M059J (cell line): ENCODE data around the gene UGT2B28. TPM values are rescaled to one million over a fixed set of nuclear protein-coding genes. Genes with fewer than 3 reads are reported as not detected.
"Not testable (repeated sequence)": the region's sequence is repeated elsewhere in the genome, so short reads cannot be mapped to it uniquely, and the experiment has no call there.

Experiments used
- DNase-seq: peaks from one replicate; pipeline ENCODE4 v3.0.0-alpha.2; 2012; ENCODE audit warnings: low read depth
- total RNA-seq: library from RNA; depleted of rRNA; stranded (reverse); fragments of >200 nt; shearing (Covaris generic); gene quantifications from 2 replicates; pipeline ENCODE4 v1.2.3, GENCODE V29; 2014; rRNA removed

Gene UGT2B28
- total RNA-seq: not detected in 2 replicates

GRCh38 chr4:69280081-69280480 lies at the start of gene UGT2B28:
Gene UGT2B28, plus strand, starts transcription at chr4:69280475. Its CDS starts 26 bp downstream, at chr4:69280501.
- not testable (repeated sequence) for DNase-seq

- DNase-seq: no peak
Measured at GRCh38 chr4:69239092-69239491, 41.2 kb upstream of the UGT2B28 start.

GRCh38 chr4:69239557-69240168 lies 40.6 kb upstream of the UGT2B28 start:
- no peak for DNase-seq

- not testable (repeated sequence) for DNase-seq
Measured at GRCh38 chr4:69240787-69241186, 39.5 kb upstream of the UGT2B28 start.

GRCh38 chr4:69241746-69242145 lies 38.5 kb upstream of the UGT2B28 start:
- not testable (repeated sequence) for DNase-seq

- not testable (repeated sequence) for DNase-seq
Measured at GRCh38 chr4:69242562-69243240, 37.6 kb upstream of the UGT2B28 start.

- DNase-seq: not testable (repeated sequence)
Measured at GRCh38 chr4:69250884-69251283, 29.4 kb upstream of the UGT2B28 start.

- DNase-seq: not testable (repeated sequence)
Measured at GRCh38 chr4:69253147-69253772, 27.0 kb upstream of the UGT2B28 start.

GRCh38 chr4:69268612-69269011 lies 11.7 kb upstream of the UGT2B28 start:
- DNase-seq: not testable (repeated sequence)

GRCh38 chr4:69296356-69296755 lies 16.1 kb downstream of the UGT2B28 start:
- DNase-seq: not testable (repeated sequence)

- not testable (repeated sequence) for DNase-seq
Measured at GRCh38 chr4:69308426-69309033, 28.3 kb downstream of the UGT2B28 start.

- not testable (repeated sequence) for DNase-seq
Measured at GRCh38 chr4:69309549-69310076, 29.3 kb downstream of the UGT2B28 start.

- DNase-seq: not testable (repeated sequence)
Measured at GRCh38 chr4:69310262-69310661, 30.0 kb downstream of the UGT2B28 start.

- DNase-seq: peak; percentile 10
Measured at GRCh38 chr4:69317669-69318298, 37.5 kb downstream of the UGT2B28 start.

- DNase-seq: no peak
Measured at GRCh38 chr4:69321153-69321729, 41.0 kb downstream of the UGT2B28 start.

GRCh38 chr4:69322055-69322454 lies 41.8 kb downstream of the UGT2B28 start:
- DNase-seq: peak; percentile 46

GRCh38 chr4:69323284-69323683 lies 43.0 kb downstream of the UGT2B28 start:
- DNase-seq: no peak

- no peak for DNase-seq
Measured at GRCh38 chr4:69330345-69331047, 50.2 kb downstream of the UGT2B28 start.

- not testable (repeated sequence) for DNase-seq
Measured at GRCh38 chr4:69331304-69331703, 51.0 kb downstream of the UGT2B28 start.

GRCh38 chr4:69335485-69335884 lies 55.2 kb downstream of the UGT2B28 start:
- DNase-seq: not testable (repeated sequence)
